Activated gamma-delta T cell (primary cell): ENCODE results near the gene GALNT10.
"Not testable (repeated sequence)": the region's sequence is repeated elsewhere in the genome, so short reads cannot be mapped to it uniquely, and the experiment has no call there.

ENCODE experiments used
- DNase-seq: peaks from one replicate; lab custom pipeline; 2025; lab: John Stamatoyannopoulos, UW

The GALNT10 gene

DNA sequence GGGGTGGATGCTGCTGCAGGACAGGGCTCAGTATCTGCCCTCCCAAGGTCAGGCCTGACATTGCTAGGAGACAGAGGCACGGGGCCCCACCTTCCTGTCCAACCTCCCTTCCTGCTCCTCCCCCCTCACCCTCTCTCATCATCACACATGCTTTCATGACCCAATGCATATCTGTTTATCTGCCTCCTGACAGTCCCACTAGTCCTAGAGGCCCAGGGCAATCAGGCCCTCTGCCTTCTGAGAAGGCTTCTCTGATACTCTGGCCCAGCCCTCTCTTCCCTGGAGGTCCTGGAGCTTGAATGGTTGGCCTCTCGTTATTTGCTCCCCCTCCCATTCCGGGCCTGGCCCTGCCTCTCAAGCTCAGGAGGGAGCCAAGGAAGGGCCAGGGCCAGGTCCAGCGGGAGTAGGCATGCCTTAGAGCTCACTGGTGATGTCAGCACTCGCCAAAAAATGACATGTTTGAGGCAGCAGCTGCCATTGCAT is 164.6 kb downstream of the GALNT10 start:
- no peak for DNase-seq

DNA sequence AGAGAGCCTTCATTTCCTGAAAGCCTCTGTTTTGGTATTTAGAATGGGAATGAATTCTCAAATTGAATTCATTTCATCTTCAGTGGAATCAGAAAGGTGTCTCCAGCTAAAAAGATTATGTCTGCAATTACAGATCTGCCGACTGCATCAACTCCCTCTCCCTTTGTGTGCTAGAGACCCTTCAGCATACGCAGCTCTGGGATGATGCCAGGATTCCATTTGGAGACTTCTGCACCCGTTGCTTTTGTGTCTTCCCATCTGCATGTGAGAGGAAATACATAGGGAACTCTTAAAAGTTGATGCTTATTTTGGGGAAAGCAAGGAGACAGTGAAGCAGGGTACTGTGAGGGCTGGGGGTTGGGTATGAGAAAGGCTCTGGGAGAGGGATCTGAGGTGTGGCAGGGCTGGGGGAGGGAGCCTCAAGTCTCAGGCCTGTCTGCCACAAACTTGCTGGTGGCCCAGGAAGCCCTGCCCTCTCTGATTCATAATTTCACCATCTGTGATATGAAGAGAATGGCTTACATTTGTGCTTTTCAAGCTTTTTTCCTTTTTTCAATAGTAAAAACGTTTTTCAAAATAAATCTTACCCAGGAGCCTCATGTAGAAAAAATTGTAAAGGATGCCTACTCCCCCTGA is 165.6 kb downstream of the GALNT10 start:
- DNase-seq: no peak

DNA sequence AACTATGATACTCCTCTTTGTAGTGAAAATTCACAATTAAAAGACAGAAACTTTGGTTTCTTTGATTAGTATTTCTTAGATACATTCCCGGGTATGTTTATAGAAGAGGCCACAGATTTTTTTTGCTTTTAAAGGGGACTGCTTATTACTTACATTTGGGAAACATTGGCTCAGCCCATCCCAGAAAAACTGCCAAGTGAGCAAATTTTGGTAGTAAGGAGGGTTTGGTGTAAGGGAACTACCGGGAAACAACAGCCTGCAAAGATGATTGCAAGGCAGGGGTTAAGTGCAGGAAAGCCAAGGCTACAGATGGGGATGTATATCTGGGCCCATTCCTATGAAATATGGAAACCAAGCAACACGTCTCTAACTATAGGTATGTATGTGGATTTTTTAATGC is 166.4 kb downstream of the GALNT10 start:
- DNase-seq: no peak

DNA sequence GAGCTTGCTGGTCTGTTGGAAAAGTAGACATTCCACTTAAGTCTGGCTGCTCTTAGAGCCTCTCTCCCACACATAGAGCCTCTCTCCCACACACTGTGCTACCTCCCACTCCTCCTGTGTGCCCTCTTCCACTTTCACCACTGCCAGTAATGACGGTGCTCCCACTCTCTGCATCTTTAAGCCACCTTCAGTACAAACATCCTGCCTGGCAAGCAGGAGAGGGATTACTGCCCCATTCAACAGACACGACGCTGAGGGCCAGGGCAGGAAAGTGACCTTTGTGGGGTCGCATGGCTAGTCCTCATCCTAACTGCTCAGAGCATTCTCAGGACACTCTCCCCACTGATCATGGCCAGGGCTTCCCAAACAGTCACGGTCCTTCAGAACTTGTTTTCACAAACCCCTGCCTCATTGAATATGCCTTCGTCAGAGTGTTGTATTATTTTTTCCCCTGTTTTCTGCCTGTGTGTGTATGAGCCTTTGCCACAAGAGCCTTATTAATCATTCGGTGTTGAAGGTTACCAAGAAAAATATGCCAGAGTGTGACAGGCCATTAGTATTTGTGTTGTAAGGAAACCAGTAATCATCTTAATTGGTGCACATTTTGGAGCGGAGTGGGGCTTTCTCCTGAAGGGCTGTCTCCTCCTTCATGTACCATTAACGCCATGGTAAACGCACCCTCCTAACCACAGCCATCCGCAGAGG is 168.1 kb downstream of the GALNT10 start:
- no peak for DNase-seq

- DNase-seq: no peak
Measured at GRCh38 chr5:154359221-154359573, 168.7 kb downstream of the GALNT10 start.

- not testable (repeated sequence) for DNase-seq
Measured at GRCh38 chr5:154360241-154360640, 169.7 kb downstream of the GALNT10 start.

- DNase-seq: no peak
Measured at GRCh38 chr5:154363411-154363810, 172.9 kb downstream of the GALNT10 start.

DNA sequence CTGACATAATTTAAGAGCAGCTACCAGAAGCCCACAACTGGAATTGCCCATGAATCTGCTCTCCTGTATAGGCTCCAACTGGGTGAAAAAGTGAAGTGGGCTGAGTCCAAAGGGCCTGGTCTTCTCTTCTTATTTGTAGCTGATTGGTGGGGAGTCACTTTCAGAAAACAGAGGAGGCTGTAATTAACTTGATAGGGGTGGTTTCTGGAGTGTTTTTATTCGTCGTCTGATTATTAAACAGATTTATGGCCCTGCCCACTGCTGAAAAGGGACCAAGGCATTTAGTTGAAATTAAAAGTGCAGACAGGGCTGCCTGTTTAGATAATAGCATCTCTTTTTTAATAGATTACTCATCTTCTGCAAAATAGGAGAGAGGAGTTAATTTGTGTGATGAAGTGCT is 174.2 kb downstream of the GALNT10 start:
- DNase-seq: no peak

DNA sequence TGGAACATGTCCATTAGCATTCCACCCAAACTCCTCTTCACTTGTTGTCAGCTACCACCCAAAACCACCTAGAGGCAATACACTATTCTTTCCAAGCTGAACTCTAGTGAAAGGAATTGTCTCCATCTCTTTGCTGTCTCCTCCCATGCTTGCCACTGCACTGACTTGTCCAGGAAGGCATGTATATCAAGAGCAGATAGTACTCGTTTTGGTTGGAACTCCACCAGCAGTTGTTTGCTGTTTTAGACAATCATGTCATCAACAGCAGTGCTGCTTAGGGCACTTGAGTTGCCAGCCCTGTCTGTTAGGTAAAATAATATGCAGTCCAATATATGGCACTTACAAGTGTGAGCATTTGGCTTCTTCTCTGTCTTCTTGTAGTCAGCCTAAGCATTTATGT is 175.3 kb downstream of the GALNT10 start:
- DNase-seq: no peak

DNA sequence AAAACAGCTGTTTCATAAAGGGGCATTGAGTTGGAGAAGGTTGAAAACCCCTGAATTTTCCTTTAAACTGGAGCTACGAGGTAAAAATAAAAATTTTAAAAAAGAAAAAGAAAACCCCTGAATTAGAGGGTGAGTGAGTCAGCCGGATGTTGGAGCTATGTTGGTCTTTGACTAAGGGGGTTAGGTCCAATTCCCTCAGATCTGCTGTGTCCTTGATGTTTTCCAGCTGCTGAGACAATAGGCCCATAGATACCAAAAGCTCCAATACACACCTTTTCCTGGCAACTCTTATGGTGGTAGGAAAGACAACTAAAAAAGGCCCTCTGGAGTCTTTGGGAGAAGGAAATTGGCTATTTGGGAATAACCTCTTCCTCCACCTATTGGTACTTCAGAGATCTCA is 175.8 kb downstream of the GALNT10 start:
- DNase-seq: no peak

- no peak for DNase-seq
Measured at GRCh38 chr5:154367101-154367500, 176.6 kb downstream of the GALNT10 start.

- no peak for DNase-seq
Measured at GRCh38 chr5:154368041-154368800, 177.7 kb downstream of the GALNT10 start.

DNA sequence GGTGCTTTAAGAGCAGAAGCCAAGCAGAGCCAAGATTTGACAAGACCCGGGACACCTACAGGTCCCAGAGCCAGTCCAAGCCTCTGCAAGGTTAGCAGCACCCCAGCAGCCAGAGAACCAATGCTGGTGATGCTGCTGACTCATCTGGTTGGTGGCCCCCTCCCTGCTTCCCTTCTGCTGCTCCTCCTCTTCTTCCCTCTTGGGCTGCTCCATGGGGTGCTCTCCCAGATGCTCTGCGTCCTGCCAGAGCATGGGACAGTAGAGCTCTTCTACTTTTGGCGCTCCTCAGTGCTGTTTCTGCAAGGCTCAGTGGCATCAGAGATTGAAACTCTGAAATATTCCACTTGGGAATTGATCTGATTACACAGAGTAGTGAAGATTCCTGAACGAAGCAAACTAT is 179.1 kb downstream of the GALNT10 start:
- DNase-seq: no peak

- no peak for DNase-seq
Measured at GRCh38 chr5:154370119-154370518, 179.6 kb downstream of the GALNT10 start.

GRCh38 chr5:154370813-154371212 is 180.3 kb downstream of the GALNT10 start:
- no peak for DNase-seq

GRCh38 chr5:154371687-154372086 is 181.2 kb downstream of the GALNT10 start:
- DNase-seq: no peak

DNA sequence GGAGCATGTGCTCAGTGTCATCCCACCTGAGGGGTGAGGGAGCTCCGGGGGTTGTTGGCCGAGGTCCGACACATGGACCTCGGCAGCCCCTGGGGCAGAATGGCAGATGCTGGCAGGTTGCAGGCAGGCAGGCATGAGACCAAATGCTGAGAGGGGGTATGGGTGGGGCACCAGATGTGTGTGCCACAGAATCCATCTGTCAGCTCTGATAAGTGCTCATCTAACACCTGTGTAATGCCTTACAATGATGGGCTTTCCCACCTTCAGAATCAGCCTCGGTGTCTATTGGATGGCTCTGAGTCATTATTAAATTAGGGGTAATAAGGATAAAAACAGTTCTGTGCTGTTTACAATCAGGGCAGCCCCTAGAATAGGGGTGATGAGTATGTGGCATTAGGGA is 182.1 kb downstream of the GALNT10 start:
- DNase-seq: no peak

DNA sequence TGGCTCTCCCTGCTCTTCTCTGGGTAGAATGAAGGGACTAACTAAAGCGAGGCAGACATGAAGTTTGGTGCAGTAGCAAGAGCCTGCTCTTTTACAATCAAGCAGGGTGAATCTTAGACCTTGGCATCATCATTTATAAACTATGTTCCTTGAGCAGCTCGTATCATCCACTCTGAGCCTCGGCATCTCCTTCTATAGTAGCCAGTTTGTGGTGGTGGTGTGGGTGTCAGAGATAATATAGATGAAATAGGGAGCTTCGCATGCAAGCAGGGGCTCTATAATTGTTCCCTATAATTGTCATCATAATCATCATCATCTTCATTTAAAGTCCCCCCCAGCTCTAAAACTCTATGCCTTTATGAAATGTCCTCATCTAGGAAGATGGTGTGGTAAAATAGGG is 182.8 kb downstream of the GALNT10 start:
- DNase-seq: no peak

GRCh38 chr5:154373729-154374179 is 183.2 kb downstream of the GALNT10 start:
- no peak for DNase-seq

DNA sequence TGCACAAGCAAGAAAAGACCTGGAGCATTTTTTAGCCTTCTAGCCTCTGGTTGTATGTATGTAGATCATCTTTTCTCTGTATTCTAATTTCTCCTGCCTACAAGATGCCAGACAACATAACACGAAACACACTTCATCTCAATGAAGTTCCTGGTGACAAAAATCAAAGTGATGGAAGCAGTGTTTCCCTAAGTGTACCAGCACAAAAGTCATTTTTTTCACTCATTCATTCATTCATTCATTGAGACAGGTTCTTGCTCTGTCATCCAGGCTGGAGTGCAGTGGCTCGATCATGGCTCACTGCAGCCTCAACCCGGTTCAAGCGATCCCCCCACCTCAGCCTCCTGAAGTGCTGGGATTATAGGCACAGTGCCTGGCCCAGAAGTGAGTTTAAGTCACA is 183.7 kb downstream of the GALNT10 start:
- DNase-seq: no peak

- no peak for DNase-seq
Measured at GRCh38 chr5:154375329-154376008, 184.9 kb downstream of the GALNT10 start.

DNA sequence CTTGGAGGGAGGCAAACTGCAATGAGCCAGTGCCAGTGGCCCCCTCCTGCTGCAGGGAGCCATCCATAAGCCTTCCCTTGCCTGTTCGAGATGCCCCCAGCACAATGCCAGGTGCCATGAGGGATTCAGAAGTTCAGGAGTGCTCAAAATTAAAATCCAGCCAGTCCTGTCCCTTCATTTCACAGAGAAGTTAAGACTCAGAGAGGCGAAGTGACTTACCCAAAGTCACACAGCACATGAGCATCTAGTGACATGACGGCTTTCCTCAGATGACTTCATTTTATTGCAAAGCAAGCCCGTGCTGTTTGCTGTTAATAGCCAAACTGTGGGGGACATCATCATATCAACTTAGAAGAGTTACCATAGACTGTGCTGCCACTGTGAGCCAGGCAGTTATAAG is 185.9 kb downstream of the GALNT10 start:
- DNase-seq: no peak
